ENCODE results near the gene ZNF100. TPM values are rescaled to one million over a fixed set of nuclear protein-coding genes. Genes with fewer than 3 reads are reported as not detected.
A peak's percentile ranks its signal among the peaks of the same experiment; 100 is the strongest.
"Not testable (repeated sequence)": the region's sequence is repeated elsewhere in the genome, so short reads cannot be mapped to it uniquely, and the experiment has no call there.

The ZNF100 gene
- total RNA-seq, 1 donor from 2014 or later = 24.1 TPM

DNA sequence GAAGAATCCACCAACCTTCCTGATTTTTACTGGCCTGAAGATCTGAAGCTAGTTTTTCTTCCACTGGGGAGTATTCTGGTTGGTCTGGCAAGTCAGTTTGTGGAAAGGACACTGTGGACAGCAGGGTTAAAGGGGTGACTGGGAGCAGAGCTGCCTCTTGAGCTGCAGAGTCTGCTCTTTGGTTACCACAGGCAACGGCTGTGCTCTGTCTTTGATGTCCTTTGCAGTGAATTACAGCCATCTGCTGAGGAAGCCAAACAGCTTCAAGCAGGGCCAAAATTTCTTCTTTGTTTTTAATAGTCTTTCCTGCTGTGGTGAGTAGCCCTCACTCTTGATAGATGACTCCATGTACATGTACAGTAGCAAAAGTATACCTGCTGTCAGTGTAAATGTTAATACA lies 75.7 kb downstream of the ZNF100 start:
- Mint-ChIP-seq H3K9me3 (peaks cover 27% of the 10 kb centered on the region), H3K27me3 (no peaks in the 10 kb centered on the region), H3K36me3 (ENCODE audit: low read depth) (no peaks in the 10 kb centered on the region), H3K4me3 (no peak overlapping the region), H3K4me1 (no peaks in the 10 kb centered on the region), H3K27ac (no peak overlapping the region)
- intact Hi-C loops (cut with micrococcal nuclease) = no loop called here
- no peak for DNase-seq

DNA sequence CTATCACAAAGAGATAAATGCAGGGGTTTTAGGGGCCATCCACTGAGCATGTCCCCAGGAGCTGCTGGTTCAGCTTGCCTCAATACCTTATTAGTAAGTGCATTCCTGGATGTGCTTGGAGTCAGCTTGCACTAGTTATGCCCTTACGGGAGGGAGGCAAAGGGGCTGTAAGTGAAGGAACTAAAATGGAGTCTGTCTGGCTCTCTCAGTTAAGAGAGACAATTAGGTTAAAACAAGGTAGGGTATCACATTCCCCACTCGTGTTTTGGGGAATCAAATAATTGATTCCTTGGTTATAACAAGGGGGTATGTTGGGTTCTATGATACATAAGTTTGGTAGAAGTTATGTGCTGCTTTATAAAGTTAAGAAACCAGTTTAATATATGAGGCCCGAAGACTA lies 78.9 kb downstream of the ZNF100 start:
- no peaks in the 10 kb centered on the region for H3K36me3 Mint-ChIP-seq (ENCODE audit: low read depth)
- H3K9me3 Mint-ChIP-seq = peaks cover 33% of the 10 kb centered on the region
- no peaks in the 10 kb centered on the region for H3K4me1 Mint-ChIP-seq
- no peak for DNase-seq
- H3K27me3 Mint-ChIP-seq = no peaks in the 10 kb centered on the region
- intact Hi-C loops (cut with micrococcal nuclease) = no loop called here
- no peak overlapping the region for H3K27ac Mint-ChIP-seq
- no peak overlapping the region for H3K4me3 Mint-ChIP-seq

DNA sequence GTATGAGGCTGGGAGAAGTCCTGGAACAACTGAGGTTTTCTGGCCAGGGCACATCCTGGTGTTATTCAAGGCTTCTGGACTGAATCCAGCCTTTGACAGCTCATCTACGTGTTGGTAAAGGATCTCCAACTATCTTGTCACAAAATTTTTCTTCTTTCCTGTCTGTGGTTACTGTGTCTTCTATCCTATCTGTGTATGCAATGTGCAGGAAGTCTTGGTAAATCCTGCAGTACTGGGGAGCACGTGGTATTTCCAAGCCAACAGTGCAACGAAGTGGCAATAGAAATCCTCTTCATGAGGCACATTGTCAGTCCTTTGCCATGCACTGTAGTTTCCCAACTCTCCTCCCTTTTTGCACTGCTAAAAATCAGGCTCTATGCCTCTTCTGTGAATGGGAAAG lies 86.7 kb downstream of the ZNF100 start:
- intact Hi-C loops (cut with micrococcal nuclease) = no loop called here
- Mint-ChIP-seq H3K4me3 (no peak overlapping the region), H3K27me3 (no peaks in the 10 kb centered on the region), H3K4me1 (no peaks in the 10 kb centered on the region), H3K36me3 (ENCODE audit: low read depth) (no peaks in the 10 kb centered on the region), H3K9me3 (peaks cover 29% of the 10 kb centered on the region), H3K27ac (no peak overlapping the region)
- DNase-seq = no peak

DNA sequence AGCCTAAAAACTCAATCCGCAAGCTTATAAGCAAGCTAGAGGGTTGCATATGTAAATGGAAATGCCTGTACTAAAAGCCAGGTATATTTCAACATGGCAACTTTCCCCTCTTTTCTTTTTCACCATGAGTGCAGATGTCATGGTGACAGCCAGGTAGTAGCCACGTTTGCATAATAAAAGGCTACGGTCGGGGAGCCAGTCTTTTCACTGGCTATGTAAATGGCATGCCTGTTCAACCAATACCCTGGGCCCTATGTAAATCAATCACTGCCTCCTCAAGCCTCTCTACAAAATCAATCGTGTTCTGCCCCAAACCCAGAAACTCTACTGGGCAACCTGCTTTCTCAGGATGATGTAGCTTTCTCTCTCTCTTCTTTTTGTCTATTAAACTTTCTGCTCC lies 87.4 kb downstream of the ZNF100 start:
- intact Hi-C loops (cut with micrococcal nuclease) = no loop called here
- H3K36me3 Mint-ChIP-seq (ENCODE audit: low read depth) = no peaks in the 10 kb centered on the region
- peak; percentile 3 for DNase-seq
- H3K4me1 Mint-ChIP-seq = no peaks in the 10 kb centered on the region
- no peak overlapping the region for H3K27ac Mint-ChIP-seq
- H3K9me3 Mint-ChIP-seq = peaks cover 29% of the 10 kb centered on the region
- H3K4me3 Mint-ChIP-seq = no peak overlapping the region
- no peaks in the 10 kb centered on the region for H3K27me3 Mint-ChIP-seq

DNA sequence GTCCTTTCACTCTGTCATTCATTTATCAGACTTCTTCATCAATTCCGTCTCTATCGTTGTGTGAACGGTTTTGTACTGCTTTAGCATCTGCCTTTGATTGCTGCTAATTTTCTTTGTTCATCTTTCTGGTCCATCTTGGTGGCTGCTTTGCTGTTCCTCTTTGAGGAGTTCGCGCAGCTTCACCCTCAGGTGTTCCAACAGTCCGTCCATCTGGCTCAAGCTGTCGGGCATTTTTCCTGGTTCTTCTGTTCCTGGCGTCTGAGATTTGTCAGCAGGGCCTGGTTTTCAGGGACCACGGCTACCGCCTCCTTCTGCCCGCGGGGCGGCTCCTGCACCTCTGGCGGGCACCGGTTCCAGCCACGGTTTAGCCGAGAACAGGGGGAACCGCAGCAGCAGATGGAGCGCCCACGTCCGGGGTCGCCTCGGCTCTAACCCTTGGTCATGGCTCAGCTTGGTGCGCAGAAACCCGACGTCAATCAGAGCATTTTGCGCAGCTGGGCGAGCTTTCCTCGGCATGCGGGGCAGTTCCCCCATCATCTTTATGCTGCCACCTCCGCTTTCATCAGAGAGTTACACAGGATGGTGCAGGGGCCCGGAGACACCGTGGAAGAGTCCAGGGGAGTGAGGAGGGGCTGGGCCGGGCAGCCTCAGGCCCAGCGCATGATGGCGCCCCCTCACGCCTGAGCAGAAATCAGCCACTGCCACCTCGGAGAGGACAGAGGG lies 89.5 kb downstream of the ZNF100 start:
- Mint-ChIP-seq H3K4me3 (peak overlapping the region; percentile 34), H3K27me3 (no peaks in the 10 kb centered on the region), H3K27ac (no peak overlapping the region), H3K4me1 (no peaks in the 10 kb centered on the region), H3K9me3 (peaks cover 18% of the 10 kb centered on the region), H3K36me3 (ENCODE audit: low read depth) (no peaks in the 10 kb centered on the region)
- intact Hi-C loops (cut with micrococcal nuclease) = no loop called here
- DNase-seq = no peak

DNA sequence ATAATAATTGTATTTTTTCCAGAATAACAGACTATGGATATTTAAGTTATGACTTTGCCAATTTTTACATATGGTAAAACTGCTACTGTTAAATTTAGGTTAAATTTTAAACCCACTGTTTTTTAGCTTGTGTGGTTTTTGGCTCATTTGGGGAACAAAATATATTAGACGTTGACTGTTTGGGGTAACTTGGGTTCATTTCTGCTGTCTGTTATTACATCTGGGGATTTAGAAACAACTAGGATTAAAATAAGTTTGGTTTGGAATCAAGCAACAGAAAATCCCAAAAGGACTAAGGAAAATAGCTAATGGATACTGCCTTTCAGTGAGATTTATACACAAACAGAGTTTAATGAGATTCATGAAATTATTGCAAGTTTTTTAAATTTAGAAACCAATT lies 92.9 kb downstream of the ZNF100 start:
- H3K27ac Mint-ChIP-seq = no peak overlapping the region
- H3K36me3 Mint-ChIP-seq (ENCODE audit: low read depth) = no peaks in the 10 kb centered on the region
- no peak for DNase-seq
- H3K9me3 Mint-ChIP-seq = peaks cover 20% of the 10 kb centered on the region
- intact Hi-C loops (cut with micrococcal nuclease) = no loop called here
- H3K4me1 Mint-ChIP-seq = no peaks in the 10 kb centered on the region
- no peaks in the 10 kb centered on the region for H3K27me3 Mint-ChIP-seq
- H3K4me3 Mint-ChIP-seq = no peak overlapping the region

DNA sequence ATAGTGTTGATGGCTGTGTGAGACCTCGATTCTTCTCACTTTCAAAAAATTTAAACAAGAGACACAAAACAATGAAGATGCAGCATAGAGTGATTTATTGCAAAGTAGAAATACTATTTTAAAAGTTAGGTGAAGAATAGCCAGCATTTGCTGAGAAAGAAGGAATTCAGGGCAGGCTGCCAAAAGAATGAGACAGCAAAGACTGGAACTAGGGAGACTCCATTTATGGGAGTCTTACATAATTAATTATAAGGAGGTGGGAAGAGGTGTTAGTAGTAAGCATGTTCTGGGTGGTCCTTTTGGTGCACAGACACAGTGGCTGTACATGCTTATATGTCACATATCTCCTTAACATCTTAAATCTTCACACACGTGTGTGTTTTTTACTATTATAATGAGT lies 93.9 kb downstream of the ZNF100 start:
- H3K36me3 Mint-ChIP-seq (ENCODE audit: low read depth); H3K27me3 Mint-ChIP-seq; DNase-seq; intact Hi-C loops (cut with micrococcal nuclease); H3K4me3 Mint-ChIP-seq; H3K27ac Mint-ChIP-seq; H3K4me1 Mint-ChIP-seq: not testable (repeated sequence)
- H3K9me3 Mint-ChIP-seq = peaks cover 20% of the 10 kb centered on the region

Other genes with a start within 250 kb of the ZNF100 start
- gene ZNF43, start 68.6 kb upstream of the ZNF100 start, total RNA-seq = 30.3 and 33.3 TPM in 2 replicates
- gene ZNF208, start 243.4 kb upstream of the ZNF100 start, total RNA-seq = 0.07 TPM in 1 of 2 replicates, not detected in the other